ENCODE data around the gene GPR15.
"Not testable (repeated sequence)": the region's sequence is repeated elsewhere in the genome, so short reads cannot be mapped to it uniquely, and the experiment has no call there.

GPR15 gene

DNA sequence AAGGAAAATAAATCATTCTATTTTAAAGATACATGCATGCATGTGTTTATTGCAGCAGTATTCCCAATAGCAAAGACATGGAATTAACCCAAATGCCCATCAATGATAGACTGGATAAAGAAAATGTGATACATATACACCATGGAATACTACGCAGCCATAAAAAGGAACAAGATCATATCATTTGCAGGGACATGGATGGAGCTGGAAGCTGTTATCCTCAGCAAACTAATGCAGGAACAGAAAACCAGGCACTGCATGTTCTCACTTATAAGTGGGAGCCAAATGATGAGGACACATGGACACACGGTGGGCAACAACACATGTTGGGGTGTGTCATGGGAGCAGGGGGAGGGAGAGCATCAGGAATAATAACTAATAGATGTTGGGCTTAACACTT is 28.0 kb downstream of the GPR15 start:
- DNase-seq: not testable (repeated sequence)

DNA sequence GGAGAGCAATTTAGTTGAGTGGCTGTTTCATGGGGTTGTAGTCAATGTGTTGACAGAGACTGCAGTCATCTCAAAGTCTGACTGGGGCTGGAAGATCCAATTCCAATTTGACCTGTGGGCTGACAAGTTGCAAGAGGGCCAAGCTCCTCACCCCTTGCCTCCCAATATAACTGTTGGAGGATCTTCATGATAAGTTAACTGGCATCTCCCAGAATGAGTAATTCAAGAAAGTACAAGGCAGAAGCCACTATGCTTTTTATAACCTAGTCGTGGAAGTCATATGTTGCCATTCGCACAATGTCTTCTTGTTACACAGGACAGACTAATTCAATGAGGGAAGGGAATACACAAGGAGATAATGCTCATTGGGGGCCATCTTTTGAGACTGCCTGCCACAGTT is 29.1 kb downstream of the GPR15 start:
- DNase-seq: no peak

DNA sequence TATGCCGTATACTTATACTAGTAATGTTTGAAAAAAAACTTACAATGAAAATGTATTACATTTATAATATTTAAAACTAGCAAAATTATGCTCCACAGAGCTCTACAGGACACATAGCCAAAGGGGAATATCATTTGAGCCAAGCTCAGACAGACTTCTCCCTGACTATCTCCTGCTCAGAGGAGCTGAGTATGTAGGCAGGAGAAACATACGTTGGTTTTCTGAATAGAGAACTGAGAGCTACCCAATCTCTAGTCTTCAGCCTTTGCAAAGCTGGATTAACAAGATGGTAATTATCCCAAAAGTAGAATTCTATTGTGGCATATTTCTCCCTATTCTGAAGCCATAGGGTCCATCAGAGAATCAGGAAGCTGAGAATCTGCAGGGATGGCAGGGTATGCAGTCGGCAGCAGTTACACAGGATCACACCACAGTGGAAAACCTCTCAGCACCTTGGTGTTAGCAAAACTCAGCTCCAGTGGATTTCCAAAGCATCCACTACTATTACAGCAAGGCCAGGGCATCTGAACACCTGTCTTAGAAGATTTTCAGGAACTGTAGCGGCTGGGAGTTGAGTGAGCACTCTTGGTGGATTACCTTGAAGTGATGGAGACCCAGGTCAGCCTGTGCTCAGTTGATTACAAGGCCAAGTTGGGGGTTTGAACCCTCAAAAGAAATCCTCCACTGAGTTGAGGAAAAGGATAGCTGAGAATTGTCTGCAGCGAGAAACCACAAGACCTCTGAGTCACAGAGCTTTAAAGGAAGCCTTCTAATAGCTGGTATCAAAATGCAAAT is 30.1 kb downstream of the GPR15 start:
- no peak for DNase-seq

DNA sequence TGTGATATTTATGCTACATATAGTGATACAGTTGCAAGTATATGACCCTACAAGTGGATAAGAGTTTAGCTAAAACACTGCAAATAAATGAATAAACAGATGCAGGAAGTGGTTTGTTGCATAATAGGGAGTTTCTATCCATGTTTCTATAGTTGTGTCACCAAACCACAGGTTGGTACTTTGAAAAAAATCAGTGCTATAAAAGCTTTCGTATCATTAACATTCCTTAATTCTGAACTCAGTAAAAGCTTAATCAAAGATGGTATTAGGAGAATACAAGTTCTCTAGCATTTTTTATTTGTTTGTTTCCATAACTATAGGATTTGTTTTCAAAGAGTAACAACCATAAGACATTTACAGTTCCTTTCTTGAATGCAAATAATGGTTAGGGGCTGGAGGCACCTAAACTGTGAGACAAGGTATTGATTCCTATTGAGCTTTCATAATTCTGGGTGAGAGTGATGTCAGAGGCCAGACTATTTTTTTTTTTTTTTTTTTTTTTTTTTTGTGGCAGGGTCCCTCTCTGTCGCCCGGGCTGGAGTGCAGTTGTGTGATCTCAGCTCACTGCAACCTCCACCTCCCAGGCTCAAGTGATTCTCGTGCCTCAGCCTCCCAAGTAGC is 32.0 kb downstream of the GPR15 start:
- DNase-seq: no peak

- DNase-seq: no peak
These were observed 32.7 kb downstream of the GPR15 start for GRCh38 chr3:98564282-98565005.

- DNase-seq: no peak
These were observed 33.5 kb downstream of the GPR15 start for GRCh38 chr3:98565237-98565643.

- no peak for DNase-seq
These were observed 34.1 kb downstream of the GPR15 start for GRCh38 chr3:98565843-98566242.

DNA sequence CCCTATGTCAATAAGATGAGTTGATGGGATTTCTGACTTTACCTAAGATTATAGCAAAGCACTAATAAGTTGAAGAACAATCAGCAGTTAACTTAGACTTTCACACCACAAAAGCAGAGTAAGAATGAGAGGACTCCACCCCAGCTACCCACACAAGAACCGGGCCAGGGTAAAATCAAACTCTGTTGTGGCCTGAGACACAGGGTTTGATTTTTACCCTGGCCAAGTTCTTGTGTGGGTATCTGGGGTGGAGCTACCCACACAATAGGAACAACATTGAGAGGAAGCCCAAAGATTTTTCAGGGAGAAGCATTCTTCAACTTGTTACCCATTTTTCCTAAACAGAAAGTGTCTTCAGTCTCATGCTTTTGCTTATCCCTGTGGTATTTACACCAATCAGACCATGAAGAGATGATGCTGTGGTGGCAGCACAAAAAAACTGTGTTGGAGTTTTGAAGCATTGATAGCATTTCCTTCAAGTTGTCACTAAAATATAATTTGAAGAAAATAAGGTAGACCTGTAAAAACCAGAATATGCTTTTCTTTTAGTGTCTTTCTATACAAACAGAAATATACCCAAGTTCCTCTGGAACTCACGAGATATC is 36.0 kb downstream of the GPR15 start:
- no peak for DNase-seq

DNA sequence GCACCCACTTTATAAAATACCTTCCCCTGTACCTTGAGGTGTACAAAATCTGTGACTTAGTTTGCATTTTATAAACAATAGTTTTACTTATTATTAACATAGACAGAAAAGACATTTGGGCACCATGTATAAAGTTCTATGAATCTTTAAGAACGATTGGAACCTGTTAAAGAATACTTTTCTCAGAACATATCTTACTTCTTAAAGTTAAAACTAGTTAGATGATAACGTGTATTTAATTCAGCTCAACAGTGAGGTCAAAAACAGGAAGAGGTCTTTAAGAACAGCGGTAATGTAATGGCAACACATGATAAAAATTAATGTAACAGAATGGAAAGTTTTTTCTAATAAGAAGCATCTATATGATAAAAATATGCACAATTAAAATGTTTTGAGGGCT is 36.6 kb downstream of the GPR15 start:
- DNase-seq: no peak

- no peak for DNase-seq
These were observed 41.5 kb downstream of the GPR15 start for GRCh38 chr3:98573181-98573728.

- no peak for DNase-seq
These were observed 42.4 kb downstream of the GPR15 start for GRCh38 chr3:98574132-98574531.

- DNase-seq: no peak
These were observed 45.6 kb downstream of the GPR15 start for GRCh38 chr3:98577178-98577895.

- DNase-seq: no peak
These were observed 48.9 kb downstream of the GPR15 start for GRCh38 chr3:98580401-98581386.

DNA sequence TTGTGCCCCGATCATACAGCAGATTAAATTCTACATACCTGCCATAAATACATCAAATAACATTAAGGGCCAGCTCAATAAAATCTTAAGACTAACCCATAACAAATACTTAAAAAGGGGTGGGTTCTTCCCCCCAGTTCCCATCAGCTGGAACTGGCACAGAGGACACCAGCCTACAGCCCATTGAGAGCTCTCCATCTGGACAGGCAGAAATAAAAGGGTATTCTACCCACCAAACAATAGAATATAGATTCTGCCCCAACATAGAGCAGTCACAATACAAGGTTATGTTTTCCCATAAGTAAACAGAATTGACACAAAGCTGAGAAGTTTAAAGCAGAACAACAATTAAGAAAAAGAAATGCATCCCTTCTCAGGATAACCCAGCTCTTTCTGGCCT is 49.7 kb downstream of the GPR15 start:
- DNase-seq: no peak

- no peak for DNase-seq
These were observed 50.3 kb downstream of the GPR15 start for GRCh38 chr3:98582042-98582441.

DNA sequence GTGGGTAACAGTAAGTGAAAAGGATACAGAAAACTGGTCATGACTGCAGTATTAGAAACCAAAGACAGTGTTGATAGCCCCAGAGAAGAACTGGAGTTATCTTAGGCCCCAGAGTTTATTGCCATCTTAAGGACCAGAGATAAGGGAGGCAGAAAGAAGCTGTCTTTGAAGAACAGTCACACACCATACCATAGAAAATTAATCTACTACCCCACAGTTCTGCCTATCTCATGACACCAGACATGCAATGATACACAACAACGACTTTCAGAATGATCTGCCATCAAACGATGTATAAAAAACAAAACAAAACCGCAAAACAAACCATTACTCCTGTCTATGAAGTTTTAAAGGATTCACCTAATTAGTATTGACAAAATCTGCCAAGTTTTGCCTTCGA is 52.0 kb downstream of the GPR15 start:
- DNase-seq: no peak
